Ishikawa (cell line): ENCODE measurements around the gene EPHA2.

Experiments
- CEBPB ChIP-seq: IDR thresholded peaks from 2 replicates; pipeline ENCODE4 v1.6.1; 2012
- CREB1 ChIP-seq: IDR thresholded peaks from 2 replicates; pipeline ENCODE4 v1.6.1; 2012; ENCODE audit warnings: low read depth
- EGR1 ChIP-seq: IDR thresholded peaks from 2 replicates; pipeline ENCODE4 v1.6.1; 2012
- EP300 ChIP-seq: IDR thresholded peaks from 2 replicates; pipeline ENCODE4 v1.6.1; 2012; ENCODE audit warnings: borderline replicate concordance
- FOXM1 ChIP-seq: IDR thresholded peaks from 2 replicates; pipeline ENCODE4 v1.6.1; 2012; ENCODE audit warnings: low read depth, borderline replicate concordance
- NFIC ChIP-seq: IDR thresholded peaks from 2 replicates; pipeline ENCODE4 v1.6.1; 2012
- RAD21 ChIP-seq: IDR thresholded peaks from 2 replicates; pipeline ENCODE4 v1.6.1; 2012; ENCODE audit warnings: low read depth
- TAF1 ChIP-seq: IDR thresholded peaks from 2 replicates; pipeline ENCODE4 v1.6.1; 2012; ENCODE audit warnings: low read depth, mild to moderate bottlenecking
- TCF12 ChIP-seq: IDR thresholded peaks from 2 replicates; pipeline ENCODE4 v1.6.1; 2012; ENCODE audit warnings: low read depth
- TEAD4 ChIP-seq: IDR thresholded peaks from 2 replicates; pipeline ENCODE4 v1.6.1; 2012
- USF1 ChIP-seq: IDR thresholded peaks from 2 replicates; pipeline ENCODE4 v1.6.1; 2012
- YY1 ChIP-seq: IDR thresholded peaks from 2 replicates; pipeline ENCODE4 v1.6.1; 2012; ENCODE audit warnings: low read depth
- ZBTB7A ChIP-seq: IDR thresholded peaks from 2 replicates; pipeline ENCODE4 v1.6.1; 2012; ENCODE audit warnings: low read depth
- TF ChIP-seq, protein P1 (sequence below): IDR thresholded peaks from 2 replicates; pipeline ENCODE4 v1.6.1; 2012; ENCODE audit warnings: low read depth, mild to moderate bottlenecking
- TF ChIP-seq, protein P2 (sequence below): IDR thresholded peaks from 2 replicates; pipeline ENCODE4 v1.6.1; 2012

The EPHA2 gene

DNA sequence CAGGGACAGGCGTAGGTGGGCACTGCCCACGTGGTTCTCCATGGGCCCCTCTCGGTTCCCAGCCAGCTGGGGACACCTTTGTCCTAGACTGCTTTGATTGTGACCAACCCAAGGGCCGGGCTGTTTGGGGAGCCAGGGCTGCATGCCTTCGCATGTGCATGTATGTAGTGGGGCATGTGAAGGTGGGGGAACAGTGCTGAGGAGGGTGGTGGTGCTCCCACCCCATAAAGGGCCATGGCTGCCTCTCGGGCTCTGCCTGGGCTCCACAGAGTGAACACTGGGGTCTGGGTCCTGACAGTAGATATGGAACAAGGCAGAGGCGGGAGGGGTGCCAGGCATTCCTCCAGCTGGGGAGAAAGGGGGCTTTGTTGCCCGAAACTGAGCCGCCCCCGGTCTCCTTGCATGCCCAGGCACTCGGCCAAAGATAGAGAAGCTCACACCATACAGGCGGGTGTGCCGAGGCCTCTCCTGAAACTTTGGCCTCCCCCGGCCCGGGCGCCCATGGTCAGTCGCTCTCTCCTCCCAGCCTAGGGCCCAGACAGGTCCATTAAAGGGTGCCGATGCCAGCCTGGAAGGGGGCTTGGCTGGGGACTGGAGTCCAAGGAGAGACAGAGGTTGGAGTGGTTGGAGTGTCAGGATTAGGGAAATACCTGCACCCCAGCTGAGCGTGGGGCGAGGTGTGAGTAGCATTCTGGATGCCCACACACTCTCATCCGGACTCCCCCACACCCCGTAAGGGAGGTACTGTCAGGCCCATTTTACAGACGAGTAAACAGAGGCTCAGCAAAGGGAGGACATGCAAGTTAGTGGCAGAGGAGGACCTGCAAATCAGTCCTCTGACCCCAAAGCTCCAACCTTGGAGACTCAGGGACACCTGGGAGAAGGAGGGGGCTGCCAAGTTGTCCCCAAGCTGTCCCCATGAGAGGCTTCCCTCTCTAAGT lies 41.1 kb downstream of the EPHA2 start:
- TF ChIP-seq TEAD4 (no peak), CREB1 (no peak), EGR1 (no peak), TCF12 (no peak), CEBPB (no peak), NFIC (no peak), ZBTB7A (no peak), RAD21 (no peak), EP300 (no peak), TAF1 (no peak), USF1 (no peak), FOXM1 (no peak), YY1 (no peak)
- TF ChIP-seq, protein P1, sequence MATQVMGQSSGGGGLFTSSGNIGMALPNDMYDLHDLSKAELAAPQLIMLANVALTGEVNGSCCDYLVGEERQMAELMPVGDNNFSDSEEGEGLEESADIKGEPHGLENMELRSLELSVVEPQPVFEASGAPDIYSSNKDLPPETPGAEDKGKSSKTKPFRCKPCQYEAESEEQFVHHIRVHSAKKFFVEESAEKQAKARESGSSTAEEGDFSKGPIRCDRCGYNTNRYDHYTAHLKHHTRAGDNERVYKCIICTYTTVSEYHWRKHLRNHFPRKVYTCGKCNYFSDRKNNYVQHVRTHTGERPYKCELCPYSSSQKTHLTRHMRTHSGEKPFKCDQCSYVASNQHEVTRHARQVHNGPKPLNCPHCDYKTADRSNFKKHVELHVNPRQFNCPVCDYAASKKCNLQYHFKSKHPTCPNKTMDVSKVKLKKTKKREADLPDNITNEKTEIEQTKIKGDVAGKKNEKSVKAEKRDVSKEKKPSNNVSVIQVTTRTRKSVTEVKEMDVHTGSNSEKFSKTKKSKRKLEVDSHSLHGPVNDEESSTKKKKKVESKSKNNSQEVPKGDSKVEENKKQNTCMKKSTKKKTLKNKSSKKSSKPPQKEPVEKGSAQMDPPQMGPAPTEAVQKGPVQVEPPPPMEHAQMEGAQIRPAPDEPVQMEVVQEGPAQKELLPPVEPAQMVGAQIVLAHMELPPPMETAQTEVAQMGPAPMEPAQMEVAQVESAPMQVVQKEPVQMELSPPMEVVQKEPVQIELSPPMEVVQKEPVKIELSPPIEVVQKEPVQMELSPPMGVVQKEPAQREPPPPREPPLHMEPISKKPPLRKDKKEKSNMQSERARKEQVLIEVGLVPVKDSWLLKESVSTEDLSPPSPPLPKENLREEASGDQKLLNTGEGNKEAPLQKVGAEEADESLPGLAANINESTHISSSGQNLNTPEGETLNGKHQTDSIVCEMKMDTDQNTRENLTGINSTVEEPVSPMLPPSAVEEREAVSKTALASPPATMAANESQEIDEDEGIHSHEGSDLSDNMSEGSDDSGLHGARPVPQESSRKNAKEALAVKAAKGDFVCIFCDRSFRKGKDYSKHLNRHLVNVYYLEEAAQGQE = no peak
- TF ChIP-seq, protein P2, sequence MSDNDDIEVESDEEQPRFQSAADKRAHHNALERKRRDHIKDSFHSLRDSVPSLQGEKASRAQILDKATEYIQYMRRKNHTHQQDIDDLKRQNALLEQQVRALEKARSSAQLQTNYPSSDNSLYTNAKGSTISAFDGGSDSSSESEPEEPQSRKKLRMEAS = no peak

GRCh38 chr1:16112596-16113555 lies 43.0 kb downstream of the EPHA2 start:
- TF ChIP-seq EP300 = no peak
- TF ChIP-seq FOXM1 = no peak
- TF ChIP-seq YY1 = no peak
- no peak for TF ChIP-seq TAF1
- no peak for TF ChIP-seq USF1
- no peak for TF ChIP-seq CREB1
- TF ChIP-seq, protein P1 = no peak
- TF ChIP-seq TEAD4 = no peak
- TF ChIP-seq RAD21 = no peak
- no peak for TF ChIP-seq TCF12

GRCh38 chr1:16111771-16112595 lies 43.9 kb downstream of the EPHA2 start:
- TF ChIP-seq, protein P2 = no peak
- TF ChIP-seq YY1 (no peak), TAF1 (no peak), EP300 (no peak), RAD21 (no peak), NFIC (no peak), TEAD4 (no peak), EGR1 (no peak), FOXM1 (no peak), CEBPB (no peak), CREB1 (no peak), TCF12 (no peak), ZBTB7A (no peak), USF1 (no peak)
- TF ChIP-seq, protein P1 = no peak
